ENCODE data around the gene EPHA2. TPM values are rescaled to one million over a fixed set of nuclear protein-coding genes. Genes with fewer than 3 reads are reported as not detected.

EPHA2 gene
- polyA plus RNA-seq, 1 donor: 5.3 TPM

- DNase-seq (ENCODE audit: low read depth): no peak
Measured at GRCh38 chr1:16135501-16135900, 20.4 kb downstream of the EPHA2 start.

GRCh38 chr1:16134906-16135305, 21.0 kb downstream of the EPHA2 start:
- DNase-seq (ENCODE audit: low read depth): no peak

- DNase-seq (ENCODE audit: low read depth): no peak
Measured at GRCh38 chr1:16134066-16134801, 21.6 kb downstream of the EPHA2 start.

GRCh38 chr1:16133007-16133961, 22.6 kb downstream of the EPHA2 start:
- DNase-seq (ENCODE audit: low read depth): no peak

GRCh38 chr1:16132325-16132785, 23.5 kb downstream of the EPHA2 start:
- no peak for DNase-seq (ENCODE audit: low read depth)

GRCh38 chr1:16131636-16132324, 24.1 kb downstream of the EPHA2 start:
- no peak for DNase-seq (ENCODE audit: low read depth)

GRCh38 chr1:16130827-16131226, 25.0 kb downstream of the EPHA2 start:
- no peak for DNase-seq (ENCODE audit: low read depth)

GRCh38 chr1:16129921-16130543, 25.8 kb downstream of the EPHA2 start:
- no peak for DNase-seq (ENCODE audit: low read depth)

GRCh38 chr1:16129316-16129715, 26.6 kb downstream of the EPHA2 start:
- DNase-seq (ENCODE audit: low read depth): no peak

- no peak for DNase-seq (ENCODE audit: low read depth)
Measured at GRCh38 chr1:16128338-16128741, 27.5 kb downstream of the EPHA2 start.

GRCh38 chr1:16127676-16128337, 28.1 kb downstream of the EPHA2 start:
- DNase-seq (ENCODE audit: low read depth): no peak

GRCh38 chr1:16126743-16127515, 28.9 kb downstream of the EPHA2 start:
- DNase-seq (ENCODE audit: low read depth): no peak

- DNase-seq (ENCODE audit: low read depth): no peak
Measured at GRCh38 chr1:16126160-16126559, 29.7 kb downstream of the EPHA2 start.

GRCh38 chr1:16125483-16125882, 30.4 kb downstream of the EPHA2 start:
- DNase-seq (ENCODE audit: low read depth): no peak

- DNase-seq (ENCODE audit: low read depth): no peak
Measured at GRCh38 chr1:16125088-16125470, 30.8 kb downstream of the EPHA2 start.

- DNase-seq (ENCODE audit: low read depth): no peak
Measured at GRCh38 chr1:16124377-16125087, 31.3 kb downstream of the EPHA2 start.

- no peak for DNase-seq (ENCODE audit: low read depth)
Measured at GRCh38 chr1:16122916-16123315, 33.0 kb downstream of the EPHA2 start.

GRCh38 chr1:16122350-16122881, 33.5 kb downstream of the EPHA2 start:
- DNase-seq (ENCODE audit: low read depth): no peak

- DNase-seq (ENCODE audit: low read depth): no peak
Measured at GRCh38 chr1:16120940-16121410, 34.9 kb downstream of the EPHA2 start.

Data from forelimb muscle (tissue), 1 donor.